ENCODE data around the gene CEPT1.

The CEPT1 gene

GRCh38 chr1:111193712-111194480 lies 53.9 kb downstream of the CEPT1 start:
- DNase-seq: no peak

DNA sequence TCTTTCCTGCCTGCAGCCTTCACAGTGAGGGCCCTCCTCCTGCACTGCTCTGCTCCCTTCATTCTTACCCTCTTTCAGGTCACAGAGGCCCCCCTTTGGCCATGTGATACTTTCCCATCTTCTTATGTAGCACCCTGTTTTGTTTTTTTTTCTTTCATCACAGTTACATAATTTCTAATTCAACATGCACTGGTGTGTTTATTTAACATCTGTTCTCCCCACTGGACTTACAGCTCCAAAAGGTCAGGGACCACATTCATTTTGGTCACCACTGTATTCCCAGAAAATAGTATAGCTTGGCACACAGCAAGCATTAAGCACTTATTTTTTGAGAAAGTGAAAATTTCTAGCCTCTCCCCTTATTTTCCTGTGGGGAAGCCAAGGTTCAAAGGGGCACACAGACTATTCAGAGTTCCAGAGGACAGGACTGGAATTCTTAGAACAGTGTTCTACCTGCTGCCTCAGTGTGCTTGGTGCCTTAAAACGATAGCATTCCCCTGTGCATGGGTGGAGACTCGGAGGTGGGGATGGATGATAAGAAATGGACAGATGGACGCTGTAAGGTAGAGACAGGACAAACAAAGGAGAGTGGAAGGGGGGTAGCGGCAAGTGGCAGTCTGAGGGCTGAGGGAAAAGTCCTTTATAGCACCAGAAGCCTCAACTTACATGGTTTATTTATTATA lies 55.1 kb downstream of the CEPT1 start:
- DNase-seq: no peak

DNA sequence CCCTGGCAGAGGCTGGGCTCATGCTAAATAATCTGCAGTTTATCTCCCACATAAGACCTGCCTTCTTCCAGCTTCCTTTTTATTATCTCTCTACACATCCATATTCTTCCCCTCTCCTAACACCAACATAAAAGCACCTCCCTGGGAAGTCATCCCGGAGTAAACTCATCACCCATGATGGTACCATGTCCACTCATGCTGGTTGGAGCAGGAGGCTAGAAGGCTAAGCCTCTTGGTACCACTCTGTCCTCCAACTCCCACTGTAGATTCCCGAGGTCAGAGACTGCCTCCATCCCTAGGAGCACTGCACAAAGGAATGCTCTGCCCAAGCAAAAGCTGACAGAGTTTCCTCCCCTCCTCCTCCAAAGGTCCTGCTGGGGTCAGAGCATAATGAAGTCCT lies 56.2 kb downstream of the CEPT1 start:
- DNase-seq: no peak

GRCh38 chr1:111197598-111198284 lies 57.7 kb downstream of the CEPT1 start:
- peak; percentile 44 for DNase-seq

DNA sequence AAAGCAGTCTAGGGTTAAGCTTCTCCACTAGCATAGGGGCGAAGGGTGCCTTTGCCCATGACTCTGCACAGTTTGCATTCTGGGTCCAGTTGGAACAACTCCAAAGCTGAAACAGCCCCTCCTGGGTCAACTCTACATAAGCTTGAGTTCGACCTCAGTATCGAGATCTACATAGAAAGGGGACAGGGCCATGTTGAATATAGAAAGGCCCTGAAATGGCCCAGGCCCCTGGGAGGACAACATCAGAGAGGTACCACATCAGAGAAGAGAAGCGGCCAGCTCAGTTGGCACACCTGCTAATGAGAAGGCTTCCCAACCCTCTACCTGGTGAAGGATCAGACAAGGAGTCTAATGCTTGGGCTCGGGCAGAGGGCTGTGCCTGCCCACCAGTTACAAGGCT lies 58.8 kb downstream of the CEPT1 start:
- no peak for DNase-seq

DNA sequence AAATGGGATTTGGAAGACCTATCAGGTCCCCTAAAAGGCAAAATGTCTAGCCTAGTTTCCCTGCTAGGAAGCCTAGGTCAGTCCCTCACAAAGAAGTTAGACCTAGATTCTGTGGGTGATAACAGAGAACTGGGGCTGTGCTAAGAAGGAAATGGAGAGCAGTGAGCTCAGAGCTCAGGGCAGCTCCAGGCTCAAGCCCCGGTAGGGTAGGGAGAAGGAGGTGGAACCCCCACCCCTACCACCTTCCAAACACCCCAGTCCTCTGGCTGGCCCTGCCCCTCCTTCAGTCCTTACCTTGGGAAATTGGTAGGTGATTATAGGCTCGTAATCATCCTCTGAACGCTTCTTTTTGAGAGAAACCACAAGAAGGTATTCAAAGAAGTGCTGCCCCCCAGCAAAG lies 59.3 kb downstream of the CEPT1 start:
- no peak for DNase-seq

- DNase-seq: no peak
Measured at GRCh38 chr1:111199881-111200801, 60.1 kb downstream of the CEPT1 start, which contains the start of gene DENND2D. DENND2D (minus strand) TSS chr1:111200646; CDS start chr1:111200459, 187 bp downstream.

- DNase-seq: no peak
Measured at GRCh38 chr1:111200802-111201161, 60.8 kb downstream of the CEPT1 start.

DNA sequence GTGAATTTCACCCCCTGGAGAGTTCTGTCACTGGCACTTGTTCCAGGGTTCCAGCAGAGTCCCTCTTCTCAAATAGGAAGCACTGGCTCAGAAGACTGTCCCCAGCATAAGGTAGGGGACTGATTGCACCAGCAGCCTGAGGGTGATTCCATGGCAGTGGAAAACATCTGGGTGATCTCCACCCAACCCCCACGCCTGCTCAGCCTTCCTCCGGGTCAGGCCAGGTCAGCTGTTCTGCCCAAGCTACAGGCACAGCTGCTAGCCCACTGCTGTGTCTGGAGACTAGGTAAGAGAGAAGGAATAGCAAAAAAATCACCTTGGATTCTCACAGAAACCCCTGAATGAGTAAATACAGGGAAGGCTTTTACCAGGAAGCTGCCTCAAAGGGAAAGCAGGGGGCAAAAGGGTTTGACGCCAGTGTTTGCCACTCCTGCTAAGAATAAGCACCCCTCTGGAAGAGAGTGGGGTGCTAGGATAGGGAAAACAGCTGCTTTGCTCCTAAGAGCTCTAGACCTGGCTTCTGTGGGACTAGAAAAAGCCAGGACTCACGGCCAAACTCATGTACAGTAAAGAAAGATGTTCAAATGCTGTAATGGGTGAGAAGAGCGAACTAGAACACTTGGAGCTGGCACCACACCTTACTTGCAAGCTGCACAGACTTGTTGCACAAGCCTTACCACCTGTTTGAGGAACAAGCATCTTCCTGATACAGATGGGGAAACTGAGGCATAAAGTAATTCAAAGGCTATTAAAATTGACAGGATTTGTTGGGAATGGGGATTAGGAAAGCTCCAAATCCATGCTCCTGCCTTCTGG lies 61.5 kb downstream of the CEPT1 start:
- DNase-seq: no peak

- DNase-seq: no peak
Measured at GRCh38 chr1:111202366-111202706, 62.3 kb downstream of the CEPT1 start.

GRCh38 chr1:111202707-111203623 lies 62.9 kb downstream of the CEPT1 start:
- DNase-seq: no peak

DNA sequence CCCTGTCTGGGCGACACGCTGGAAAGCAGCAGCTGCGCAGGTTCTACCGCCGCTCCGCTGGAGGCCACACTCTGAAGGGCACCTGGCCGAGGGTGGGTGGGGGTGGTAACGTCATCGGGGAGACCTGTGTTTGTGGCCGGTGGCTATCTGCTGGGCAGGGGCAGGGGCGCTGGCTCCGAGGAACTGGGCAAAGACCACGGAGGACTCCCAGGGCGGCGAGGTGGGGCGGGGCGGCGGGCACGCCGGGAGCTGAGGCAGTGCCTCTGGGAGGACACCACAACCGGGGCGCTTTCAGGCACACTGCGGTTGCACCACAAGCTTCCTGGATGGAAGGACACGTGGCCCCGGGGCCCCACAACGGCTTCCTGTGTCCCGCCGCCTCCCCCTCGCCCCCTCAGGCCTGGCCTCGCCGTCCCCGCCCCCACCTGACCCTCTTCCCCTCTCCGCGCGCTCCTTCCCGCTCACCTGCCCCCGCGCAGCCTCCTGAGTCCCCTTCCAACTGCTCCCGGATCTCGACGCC lies 63.7 kb downstream of the CEPT1 start:
- peak; percentile 80 for DNase-seq

DNA sequence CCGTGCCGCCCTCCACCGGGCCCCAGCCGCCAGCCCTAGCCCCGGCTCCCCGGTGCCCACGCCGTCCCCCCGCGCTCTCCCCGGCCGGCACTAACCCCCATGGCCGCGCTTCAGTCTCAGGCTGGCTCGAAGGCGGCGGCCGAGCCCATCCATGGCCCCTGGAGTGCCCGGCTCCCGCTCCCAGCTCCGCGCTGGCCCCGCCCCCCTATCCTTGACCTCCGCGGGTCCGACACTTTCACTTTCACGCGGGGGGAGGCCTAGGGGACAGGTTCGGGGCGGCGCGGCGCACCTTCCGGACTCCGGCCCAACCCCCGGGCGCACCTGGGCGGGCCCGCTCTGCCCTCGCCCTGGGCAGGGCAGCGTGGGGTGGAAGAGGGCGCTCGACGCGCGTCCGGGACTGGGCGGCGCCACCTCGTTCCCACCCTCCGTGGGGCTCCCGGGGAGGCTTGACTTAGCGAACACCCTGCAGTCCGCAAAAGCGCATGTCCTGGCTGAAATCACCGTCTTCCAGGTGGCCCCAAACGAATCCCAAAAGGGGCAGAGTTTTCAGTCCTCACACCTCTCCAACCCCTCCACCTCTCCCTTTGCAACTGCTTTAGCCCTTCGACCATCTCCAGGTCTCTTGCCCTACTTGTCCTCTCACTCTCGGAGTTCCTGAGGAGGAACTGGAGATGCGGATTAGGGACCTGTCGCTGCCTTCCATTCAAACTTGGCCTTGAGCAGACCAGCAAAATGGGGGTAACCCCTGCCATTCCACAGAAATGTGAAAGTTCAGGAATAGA lies 64.4 kb downstream of the CEPT1 start:
- DNase-seq: peak; percentile 59

DNA sequence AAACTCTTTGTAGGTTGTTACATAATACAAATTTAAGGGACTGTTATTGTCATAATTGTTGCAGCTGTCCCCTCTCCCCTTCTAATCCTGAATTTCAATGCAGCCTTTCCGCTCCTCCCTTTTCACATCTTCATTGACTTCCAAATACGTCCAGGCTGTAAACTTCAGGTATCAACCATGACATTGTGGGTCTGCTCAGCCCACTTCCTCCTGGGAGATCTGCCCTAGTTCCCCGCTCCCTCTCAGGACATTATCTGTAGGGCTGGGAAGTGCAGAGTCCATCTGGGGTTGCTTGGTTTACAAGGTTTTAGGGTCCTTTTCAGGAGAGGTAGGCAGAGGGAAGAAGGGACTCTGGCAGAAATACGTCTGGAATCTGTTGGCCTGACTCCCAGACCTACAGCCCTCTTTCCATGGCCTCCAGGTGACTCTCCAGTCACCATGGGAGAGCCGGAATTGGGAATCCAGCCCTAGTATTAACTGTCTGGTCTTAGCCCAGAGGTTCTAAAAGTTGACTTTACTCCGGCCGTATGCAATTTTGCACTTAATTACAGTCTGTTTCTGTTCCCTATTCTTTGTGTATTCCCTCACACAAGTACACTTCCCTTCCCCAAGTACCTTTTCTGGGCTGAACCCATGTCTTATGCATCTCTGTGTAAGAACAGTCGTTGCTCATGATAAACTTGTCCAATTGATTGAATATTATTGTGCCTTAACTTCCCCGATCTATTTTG lies 65.1 kb downstream of the CEPT1 start:
- DNase-seq: no peak

- DNase-seq: no peak
Measured at GRCh38 chr1:111205714-111206050, 65.7 kb downstream of the CEPT1 start.

DNA sequence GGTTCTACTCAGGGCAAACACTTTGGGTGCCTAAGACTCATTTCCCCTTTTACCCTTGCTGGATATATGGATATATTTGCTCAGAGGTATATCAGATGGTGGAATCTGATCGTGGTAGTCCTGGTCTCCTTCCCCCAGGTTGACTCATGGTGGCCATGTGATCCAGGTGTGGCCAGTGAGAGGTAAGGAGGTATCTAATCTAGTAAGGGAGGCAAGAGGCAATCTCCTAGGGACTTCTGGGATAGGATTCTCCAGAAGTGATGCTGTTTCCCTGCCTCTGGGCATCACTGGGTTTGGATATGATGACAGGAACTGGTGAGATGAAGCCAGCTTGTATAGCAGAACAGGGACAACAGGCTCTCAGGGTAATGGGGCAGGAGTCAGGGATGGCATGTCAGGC lies 68.9 kb downstream of the CEPT1 start:
- DNase-seq: no peak

GRCh38 chr1:111209622-111210021 lies 69.6 kb downstream of the CEPT1 start:
- DNase-seq: no peak

DNA sequence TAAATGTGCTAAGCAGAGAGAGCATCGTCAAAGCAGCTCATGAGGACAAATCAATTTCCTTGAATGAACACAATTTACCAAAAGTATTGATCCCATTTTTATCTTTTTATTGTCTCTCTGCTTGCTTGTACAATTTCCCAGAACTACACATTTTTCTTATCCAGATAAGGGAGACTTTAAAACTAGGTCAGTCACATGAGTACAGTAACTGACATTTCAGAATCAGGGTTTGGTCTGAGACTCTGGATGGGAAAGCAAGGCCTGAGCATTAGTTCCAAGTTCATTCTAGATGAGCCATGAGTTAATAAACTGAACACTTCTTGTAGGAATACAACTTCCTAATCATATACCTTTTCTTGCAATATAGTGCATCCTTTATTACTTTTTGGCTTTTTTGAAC lies 71.9 kb downstream of the CEPT1 start:
- DNase-seq: no peak
